Measurements from ENCODE around the gene NR5A2. TPM values are rescaled to one million over a fixed set of nuclear protein-coding genes. Genes with fewer than 3 reads are reported as not detected.

The NR5A2 gene
- total and polyA plus RNA-seq, 2 donors, result 1.6 to 9.0 TPM

Small RNAs within 50 kb of the gene (small RNA-seq; reads per million reads assigned to genes)
- gene RNU6-570P (not detected), gene RNU6-609P (not detected), gene RNU6-716P (not detected)
